Inferior parietal cortex (tissue), 1 donor: ENCODE results near the gene EPM2AIP1.
"Not testable (repeated sequence)": the region's sequence is repeated elsewhere in the genome, so short reads cannot be mapped to it uniquely, and the experiment has no call there.

Experiments
- DNase-seq: peaks from one replicate; pipeline ENCODE4 v3.0.0-alpha.2; 2016; ENCODE audit errors: extremely low spot score

Gene EPM2AIP1

DNA sequence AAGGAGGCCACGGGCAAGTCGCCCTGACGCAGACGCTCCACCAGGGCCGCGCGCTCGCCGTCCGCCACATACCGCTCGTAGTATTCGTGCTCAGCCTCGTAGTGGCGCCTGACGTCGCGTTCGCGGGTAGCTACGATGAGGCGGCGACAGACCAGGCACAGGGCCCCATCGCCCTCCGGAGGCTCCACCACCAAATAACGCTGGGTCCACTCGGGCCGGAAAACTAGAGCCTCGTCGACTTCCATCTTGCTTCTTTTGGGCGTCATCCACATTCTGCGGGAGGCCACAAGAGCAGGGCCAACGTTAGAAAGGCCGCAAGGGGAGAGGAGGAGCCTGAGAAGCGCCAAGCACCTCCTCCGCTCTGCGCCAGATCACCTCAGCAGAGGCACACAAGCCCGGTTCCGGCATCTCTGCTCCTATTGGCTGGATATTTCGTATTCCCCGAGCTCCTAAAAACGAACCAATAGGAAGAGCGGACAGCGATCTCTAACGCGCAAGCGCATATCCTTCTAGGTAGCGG is at the start of gene EPM2AIP1:
Gene EPM2AIP1 (minus strand): TSS at position 326 of the 520 bp plus-strand sequence. CDS start 54 bp downstream, at position 272.
- no peak for DNase-seq

DNA sequence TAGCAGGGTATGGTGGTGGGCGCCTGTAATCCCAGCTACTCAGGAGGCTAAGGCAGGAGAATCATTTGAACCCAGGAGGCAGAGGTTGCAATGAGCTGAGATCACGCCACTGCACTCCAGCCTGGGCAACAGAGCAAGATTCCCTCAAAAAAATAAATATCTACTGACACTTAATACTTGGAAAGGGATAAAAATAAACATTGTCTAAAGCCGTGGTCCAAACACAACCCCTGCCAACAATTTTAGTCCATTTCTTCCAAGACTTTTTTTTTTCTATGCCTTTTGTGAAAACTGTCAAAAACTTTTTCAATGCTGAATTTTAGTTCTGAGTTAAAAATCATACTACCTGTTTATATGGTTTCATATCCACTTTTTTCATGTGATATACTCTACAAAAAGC is 49.8 kb upstream of the EPM2AIP1 start:
- DNase-seq, result not testable (repeated sequence)

DNA sequence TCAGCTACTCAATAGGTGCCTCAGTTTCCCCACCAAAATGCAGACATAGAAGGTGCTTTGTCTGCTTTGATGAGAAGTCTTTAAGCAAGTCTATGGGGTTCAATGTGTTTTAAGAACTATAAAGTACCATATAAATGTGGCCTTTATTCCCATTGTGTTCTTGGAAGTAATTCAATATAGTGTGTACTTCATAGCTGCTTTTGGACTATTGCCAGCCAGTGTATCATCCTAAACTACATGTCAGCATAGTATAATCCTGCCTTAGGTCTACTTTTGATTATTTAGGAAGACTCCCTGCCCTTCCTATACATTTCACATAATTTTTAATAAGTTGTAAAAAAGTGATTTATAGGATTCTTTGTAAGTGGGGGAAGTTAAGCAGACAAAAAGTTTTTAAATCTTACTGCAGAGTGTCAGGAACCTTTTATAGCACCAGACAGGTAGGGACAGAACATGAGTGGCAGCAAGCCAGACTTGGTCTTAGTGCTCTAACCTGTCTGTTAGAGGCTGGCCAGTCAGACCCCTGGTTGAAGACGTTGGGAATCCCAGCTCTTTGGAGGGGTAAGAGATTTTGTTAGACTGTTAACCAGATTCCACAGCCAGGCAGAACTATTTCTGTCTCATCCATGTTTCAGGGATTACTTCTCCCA is 48.7 kb upstream of the EPM2AIP1 start:
- no peak for DNase-seq

DNA sequence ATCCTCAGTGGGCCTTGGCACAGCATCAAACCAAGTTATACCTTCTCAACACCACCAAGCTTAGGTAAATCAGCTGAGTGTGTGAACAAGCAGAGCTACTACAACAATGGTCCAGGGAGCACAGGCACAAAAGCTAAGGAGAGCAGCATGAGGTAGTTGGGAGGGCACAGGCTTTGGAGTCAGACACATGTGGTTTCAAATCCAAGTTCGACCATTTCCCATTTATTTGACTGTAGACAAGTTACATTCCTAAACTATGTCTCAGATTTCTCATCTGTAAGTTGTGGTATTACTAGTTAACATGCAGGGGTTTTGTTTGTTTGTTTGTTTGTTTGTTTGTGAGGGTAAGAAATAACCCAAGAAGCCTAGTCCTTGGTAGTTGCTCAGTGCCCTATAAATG is 47.3 kb upstream of the EPM2AIP1 start:
- no peak for DNase-seq

DNA sequence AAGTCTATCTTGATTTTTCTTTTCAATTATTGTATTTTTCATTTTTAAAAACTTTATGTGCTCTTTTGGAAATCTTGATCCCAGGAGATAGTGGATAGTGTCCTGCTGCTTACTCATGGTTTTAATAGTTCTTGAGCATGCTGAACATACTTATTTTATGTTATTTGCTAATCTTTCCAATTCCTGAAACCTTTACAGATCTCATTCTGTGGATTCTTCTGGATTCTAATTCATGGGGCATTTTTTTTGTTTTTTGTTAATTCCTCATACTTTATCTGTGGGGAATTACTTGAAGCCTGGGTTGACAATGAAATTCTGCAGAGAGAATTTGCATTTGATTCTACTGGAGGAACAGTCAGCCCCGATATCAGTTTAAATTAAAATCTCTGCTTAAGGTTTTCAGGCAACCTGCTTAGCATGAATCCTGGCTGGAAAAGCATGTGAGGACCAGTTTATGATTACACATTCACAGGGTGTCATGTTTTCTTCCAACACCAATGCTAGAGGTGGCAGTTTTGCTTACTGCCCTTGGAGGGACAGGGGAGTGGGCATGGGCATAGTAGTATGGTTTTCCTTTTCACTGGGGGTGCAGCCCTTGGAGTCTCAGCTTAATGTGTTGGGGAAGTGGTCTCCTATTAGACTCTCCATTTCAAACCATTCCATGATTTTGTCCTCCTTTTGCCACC is 46.4 kb upstream of the EPM2AIP1 start:
- DNase-seq, result no peak

DNA sequence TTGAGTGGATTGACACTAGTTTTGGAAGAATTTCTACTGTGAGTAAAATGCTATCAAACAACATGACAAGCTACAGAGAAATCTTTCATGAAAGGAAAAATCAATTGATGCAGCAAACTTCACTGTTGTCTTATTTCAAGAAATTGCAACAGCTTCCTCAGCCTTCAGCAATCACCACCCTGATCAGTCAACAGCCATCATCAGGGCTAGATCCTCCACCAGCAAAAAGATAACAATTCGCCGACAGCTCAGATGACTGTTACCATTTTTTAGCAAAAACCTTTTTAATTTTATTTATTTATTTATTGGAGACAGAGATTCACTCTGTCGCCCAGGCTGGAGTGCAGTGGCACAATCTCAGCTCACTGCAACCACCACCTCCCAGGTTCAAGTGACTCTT is 44.4 kb upstream of the EPM2AIP1 start:
- no peak for DNase-seq

DNA sequence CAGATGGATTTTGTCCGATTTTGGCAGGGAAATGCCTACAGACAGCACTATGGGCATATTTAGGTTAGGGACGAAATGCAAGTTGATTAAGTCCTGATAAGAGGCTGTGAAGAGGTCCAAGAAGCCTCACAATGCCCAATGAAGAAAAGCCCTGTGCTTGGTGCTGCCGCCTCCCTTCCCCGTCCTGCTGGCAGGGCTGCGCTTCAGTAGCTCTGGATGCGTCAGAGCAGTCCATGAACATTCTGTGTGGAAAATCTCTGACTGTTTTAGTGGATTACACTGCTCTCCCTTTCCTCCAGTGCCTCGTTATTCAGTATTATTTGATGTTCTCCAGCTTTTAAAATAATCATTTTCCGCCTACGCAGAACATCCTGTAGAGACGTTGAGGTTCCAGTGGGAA is 40.0 kb upstream of the EPM2AIP1 start:
- DNase-seq, result no peak

DNA sequence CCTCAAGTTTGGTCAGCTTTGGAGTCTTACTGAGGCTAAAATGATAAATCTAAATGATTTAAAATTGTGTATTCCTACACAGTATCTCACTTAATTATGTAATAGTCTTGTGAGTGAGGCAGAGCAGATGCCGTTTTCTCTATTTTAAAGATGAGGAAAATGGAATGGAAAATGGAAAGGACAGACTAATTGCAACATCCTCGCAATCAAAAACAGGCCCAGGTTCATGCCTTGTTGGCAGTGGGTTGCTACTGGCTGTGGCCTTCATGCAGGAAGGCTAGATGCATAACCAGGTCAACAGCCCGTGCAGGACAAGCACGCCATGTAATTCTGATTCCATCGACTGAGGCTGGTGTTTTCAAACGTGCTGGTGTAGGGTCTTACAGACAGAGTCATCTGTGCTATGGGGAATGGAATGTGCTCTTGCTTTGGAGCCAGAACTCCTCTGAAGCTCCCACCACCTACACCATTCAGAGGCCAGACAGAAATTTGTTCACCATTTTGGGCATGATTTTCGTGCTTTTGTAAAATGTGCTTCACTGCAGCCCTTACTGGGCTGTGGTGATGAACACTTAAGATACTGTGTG is 38.3 kb upstream of the EPM2AIP1 start:
- no peak for DNase-seq

DNA sequence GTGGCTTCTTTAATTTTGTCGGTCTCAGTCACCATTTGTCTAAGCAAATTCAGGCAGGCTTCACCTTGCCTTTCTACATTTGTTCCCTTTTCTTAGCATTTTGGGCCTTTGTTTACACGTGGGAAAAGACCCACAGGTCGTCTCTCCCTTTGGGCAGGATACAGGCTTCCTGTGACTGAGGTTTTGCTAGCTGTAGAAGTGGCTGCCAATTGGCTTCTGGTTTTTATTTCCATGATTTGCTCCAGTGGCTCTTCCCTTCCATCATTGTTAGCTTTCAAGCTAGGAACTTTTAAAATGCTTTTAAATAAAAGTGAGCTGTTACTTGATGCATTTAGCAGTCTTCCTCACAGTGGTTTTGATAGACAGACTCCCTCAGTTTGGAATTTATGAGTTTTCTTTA is 37.7 kb upstream of the EPM2AIP1 start:
- no peak for DNase-seq

DNA sequence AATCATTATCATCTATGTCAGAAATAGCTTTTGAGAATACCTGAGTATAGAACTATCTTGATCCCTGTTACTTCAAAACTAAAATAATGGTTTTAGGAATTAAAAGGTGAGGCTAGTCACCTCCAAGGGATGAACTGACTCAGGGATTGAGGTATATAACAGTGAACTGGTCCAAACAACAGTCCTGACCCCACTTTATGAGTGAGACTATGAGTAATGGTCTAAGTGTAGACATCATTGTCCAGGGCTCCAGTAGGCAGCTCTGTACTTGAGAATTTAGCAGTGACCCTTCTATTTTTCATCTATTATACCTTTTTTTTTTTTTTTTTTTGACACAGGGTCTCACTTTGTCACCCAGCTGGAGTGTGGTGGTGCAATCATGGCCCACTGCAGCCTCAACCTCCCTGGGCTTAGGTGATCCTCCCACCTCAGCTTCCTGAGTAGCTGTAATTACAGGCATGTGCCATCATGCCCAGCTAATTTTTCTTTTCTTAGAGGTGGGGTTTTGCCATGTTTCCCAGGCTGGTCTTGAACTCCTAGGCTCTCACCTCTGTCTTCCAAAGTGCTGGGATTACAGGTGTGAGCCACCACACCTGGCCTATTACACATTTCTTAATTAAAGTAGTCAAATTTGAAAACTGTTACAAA is 36.7 kb upstream of the EPM2AIP1 start:
- no peak for DNase-seq

DNA sequence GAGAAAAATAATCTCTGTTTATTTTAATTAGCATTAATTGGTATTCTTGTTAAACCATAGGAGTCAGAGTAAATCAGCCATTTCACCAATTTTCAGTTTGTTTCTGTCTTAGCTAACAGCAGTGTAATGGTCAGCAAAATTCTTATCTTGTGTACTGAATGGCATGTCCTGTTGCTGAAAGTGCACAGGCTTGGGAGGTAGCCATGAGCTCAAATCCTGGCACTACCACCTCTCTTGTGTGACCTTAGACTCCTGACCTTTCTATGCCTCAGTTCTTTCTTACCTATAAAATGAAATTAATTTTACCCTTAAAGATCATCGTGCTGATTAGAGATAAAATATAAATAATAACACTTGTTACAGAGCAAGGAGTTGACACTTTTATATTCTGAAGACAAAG is 36.2 kb upstream of the EPM2AIP1 start:
- no peak for DNase-seq

DNA sequence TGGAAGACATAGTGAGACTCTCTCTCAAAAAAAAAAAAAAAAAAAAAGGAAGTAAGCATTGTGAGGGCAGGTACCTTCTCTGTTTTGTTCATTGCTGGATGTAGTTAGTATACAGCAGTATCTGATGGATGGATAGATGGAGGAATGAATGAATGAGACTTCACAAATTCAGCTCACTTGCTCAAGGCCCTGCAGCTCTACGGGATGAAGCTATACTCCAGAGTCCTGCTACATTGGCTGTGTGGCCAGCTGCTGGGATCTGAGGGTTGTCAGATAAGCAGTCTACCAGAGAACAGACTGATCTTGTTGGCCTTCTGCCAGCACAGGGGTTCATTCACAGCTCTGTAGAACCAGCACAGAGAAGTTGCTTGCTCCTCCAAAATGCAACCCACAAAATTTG is 35.4 kb upstream of the EPM2AIP1 start:
- DNase-seq, result peak; percentile 54

DNA sequence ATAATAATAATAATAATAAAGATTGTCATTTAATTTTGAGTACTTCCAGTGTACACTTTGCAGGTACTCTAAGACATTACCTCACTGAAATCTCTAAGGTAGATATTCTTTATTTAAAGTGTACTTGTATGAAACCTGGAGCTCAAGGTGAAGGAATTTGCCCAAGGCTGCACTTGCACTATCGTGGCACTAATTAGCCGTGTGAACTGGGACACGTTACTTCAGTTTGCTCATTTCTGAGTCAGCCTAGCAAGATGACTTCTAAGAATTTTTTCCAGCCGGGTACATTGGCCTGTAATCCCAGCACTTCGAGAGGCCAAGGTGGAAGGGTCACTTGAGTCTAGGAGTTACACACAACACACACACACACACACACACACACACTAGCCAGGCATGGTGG is 33.9 kb upstream of the EPM2AIP1 start:
- DNase-seq, result no peak

DNA sequence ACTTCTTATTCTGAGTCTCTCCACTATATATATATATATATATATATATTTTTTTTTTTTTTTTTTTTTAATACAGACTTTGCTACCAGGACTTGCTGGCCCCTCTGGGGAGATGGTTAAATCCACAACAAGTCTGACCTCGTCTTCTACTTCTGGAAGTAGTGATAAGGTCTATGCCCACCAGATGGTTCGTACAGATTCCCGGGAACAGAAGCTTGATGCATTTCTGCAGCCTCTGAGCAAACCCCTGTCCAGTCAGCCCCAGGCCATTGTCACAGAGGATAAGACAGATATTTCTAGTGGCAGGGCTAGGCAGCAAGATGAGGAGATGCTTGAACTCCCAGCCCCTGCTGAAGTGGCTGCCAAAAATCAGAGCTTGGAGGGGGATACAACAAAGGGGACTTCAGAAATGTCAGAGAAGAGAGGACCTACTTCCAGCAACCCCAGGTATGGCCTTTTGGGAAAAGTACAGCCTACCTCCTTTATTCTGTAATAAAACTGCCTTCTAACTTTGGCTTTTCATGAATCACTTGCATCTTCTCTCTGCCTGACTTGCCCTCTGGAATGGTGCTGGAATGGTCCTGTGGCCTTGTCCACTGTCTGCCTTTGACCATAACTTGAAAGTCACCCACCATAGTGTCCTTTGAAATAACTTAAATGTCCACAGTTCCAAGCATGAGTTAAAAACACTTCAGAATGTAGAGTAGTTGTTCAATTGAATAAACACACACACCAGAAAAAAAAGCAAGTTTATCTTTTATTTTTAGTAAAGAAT is 32.8 kb upstream of the EPM2AIP1 start:
- DNase-seq, result no peak

DNA sequence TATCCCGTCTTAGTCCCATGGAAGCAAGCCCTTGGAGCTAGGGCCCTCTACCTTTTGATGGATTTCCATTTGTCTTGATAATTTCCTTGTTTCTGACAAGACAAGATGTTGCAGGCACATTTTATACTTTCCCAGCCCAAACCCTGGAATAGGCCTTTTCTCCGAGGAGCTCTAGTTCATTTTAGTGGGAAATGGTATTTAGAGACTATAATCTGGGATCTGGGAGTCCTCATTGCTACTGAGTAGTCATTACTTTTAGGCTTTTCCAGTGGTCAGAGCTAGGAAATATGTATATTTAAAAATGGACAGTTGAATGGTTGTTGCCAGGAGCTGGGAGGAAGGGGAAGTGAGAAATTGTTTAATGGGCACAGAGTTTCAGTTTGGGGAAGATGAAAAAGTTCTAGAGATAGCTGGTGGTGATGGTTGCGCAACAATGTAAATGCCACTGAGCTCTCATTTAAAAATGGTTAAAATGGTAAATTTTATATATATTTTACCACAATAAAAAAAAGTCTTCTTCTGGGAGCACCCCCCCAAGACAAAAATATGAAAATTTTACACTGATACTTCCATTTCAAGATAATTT is 32.0 kb upstream of the EPM2AIP1 start:
- no peak for DNase-seq

DNA sequence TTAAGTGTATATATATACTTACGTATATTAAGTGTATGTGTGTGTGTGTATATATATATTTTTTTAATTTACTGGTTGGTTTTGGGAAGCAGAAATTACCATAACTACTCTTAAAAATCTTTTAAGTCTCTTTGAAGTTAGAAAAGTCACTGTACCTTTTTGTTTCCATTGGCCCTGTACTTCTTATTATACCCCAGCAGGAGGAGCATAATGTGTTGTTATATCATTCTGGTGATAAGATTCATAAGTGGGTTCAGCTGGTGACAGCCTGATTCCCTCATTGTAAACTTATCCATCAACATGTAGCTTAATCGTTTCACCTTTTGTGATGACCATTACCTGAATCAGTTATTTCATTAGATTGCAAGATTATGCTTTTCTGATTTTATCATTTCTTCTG is 31.2 kb upstream of the EPM2AIP1 start:
- no peak for DNase-seq

DNA sequence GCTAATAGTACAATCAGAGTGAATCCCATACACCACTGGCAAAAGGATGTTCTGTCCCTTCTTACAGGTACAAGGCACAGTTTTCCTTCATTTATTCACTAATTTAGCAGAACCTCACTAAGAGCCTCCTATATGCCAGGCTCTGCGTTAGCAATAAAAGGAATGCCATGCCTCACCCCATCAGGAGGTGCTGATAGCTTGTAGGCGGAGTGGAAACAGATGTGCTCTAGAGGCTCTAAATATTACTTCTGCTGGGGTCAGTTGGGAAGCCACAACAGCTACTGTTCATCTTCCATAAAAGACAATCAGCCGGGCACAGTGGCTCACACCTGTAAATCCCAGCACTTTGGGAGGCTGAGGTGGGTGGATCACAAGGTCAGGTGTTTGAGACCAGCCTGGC is 24.8 kb upstream of the EPM2AIP1 start:
- DNase-seq, result no peak

DNA sequence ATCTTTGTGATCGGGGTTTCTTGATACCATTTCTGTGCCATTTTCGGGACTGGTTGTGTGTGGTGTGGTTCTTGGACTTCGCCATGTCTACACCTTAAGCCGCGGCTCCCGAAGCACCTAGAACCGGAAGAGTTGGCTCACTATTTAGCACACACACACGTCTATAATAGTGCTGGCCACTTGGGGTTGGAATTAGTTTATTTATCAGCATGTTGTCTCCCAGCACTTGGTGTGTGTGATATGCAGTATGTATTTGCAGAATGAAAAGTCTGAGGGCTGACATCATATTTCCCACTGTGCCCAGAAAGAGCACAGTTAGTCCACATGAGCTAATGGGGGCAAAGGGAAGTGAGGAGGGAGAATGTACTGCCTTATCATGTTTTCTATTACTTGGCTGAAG is 24.0 kb upstream of the EPM2AIP1 start:
- DNase-seq, result no peak

DNA sequence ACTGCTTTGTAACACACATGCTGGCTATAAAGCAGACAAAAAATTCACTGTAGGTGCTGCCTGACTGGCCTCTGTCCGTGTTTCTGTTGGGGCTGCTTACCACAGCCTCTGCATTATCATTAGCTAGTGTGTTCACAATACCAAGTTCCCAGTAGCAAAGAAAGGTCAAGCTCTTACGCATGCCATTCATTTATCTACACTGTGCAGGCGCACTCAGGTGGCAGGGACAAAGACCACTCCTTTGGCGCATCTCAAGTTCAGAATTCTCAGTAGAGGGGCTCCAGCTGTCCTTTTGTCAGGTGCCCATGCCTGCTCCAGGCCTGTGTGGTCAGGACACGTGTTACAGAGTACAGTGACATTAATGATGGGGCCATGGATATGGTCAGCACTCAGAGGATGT is 22.7 kb upstream of the EPM2AIP1 start:
- DNase-seq, result no peak

DNA sequence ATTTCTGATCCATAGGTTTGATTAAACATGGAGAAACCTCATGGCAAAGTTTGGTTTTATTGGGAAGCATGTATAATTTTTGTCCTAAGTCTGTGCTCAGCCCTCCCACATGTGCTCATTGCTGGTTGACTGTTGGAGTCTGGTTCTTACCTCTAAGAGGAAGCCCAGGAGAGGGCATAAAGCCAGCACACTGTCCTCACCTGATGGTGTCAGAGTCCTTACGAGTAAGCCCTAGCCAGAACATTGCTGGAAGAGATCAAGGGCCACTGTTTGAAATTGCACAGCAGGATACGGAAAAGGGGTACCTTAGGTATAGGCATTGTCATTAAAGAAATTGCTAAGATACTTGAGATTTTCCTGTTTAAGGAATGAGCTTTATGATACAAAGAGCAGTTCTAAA is 21.7 kb upstream of the EPM2AIP1 start:
- DNase-seq, result no peak
